NCI-H187 treated with DMSO at 0.1 percent for 48 hours (cell line): ENCODE data around the gene ITPRID2.

ENCODE experiments used
- DNase-seq: peaks from one replicate; lab custom pipeline; 2025; lab: John Stamatoyannopoulos, UW

Gene ITPRID2

GRCh38 chr2:181891258-181891965 is at the start of gene ITPRID2:
ITPRID2 (plus strand) TSS chr2:181891730; CDS start chr2:181892067, 337 bp downstream.
- DNase-seq = no peak

DNA sequence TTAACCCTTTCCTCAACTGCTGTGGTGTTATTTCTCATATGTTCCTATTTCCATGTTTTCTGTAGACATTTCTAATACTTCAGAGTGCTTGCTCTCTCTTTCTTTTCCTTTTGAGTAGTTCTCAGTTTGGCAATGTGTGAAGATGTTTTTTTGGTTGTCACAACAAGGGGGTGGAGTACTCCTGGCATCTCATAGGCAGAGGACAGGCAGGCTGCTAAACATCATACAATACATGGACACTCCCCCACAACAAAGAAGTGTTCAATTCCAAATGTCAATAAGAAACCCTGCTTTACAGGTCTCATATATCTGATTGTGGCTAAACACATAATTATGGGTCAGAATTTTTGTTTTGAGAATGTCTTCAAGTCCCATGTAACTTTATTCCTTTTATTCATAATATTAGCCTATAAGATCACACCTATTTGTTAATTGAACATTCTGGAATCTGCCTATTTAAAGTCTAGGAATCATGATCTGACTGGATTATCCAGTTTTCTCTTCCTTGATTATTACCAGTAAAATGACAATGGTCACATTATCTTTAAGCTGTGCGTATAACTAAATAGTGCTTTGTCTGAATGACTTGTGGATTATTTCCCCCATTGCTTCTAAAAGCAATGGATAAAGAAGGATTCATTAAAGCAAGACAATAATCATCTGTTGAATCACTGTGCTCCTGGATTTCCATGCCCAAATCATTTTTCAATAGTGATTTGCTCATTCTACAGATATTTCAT is 46.8 kb upstream of the ITPRID2 start:
- no peak for DNase-seq

DNA sequence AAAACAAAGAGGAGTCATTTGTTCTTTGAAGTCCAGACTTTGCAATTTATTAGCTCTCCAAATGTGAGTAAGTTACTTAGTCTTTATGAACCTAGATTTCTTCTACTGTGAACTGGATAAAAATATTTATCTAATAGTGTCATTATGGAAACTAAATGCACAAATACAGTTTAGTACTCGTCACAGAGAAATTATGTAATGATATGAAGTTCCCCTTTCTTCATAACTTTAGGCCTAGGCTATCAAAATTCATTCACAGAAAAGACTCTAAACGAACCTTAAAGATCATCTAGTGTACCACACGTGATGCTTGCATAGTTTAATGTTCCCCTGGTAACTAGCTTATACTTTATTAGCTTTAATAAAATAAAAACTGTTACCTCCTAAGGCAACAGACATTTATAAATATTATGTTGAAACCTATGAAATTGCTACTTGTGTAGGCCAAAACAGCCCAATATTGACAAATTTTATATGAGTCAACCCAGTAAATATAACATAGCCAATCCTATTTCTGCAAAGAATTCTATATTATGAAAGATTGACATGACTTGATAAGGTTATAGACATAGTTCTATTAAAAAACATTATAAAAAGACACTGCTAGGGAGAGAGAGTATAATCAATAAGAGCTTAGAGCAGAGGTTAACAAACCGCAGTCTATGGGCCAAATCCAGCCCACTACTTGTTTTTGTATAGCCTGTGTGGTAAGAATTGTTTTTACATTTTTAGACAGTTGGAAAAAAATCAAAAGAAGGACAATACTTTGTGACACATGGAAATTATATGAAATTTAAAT is 44.9 kb upstream of the ITPRID2 start:
- no peak for DNase-seq

- DNase-seq = no peak
Measured at GRCh38 chr2:181847198-181847556, 44.4 kb upstream of the ITPRID2 start.

- no peak for DNase-seq
Measured at GRCh38 chr2:181847702-181848101, 43.8 kb upstream of the ITPRID2 start.

DNA sequence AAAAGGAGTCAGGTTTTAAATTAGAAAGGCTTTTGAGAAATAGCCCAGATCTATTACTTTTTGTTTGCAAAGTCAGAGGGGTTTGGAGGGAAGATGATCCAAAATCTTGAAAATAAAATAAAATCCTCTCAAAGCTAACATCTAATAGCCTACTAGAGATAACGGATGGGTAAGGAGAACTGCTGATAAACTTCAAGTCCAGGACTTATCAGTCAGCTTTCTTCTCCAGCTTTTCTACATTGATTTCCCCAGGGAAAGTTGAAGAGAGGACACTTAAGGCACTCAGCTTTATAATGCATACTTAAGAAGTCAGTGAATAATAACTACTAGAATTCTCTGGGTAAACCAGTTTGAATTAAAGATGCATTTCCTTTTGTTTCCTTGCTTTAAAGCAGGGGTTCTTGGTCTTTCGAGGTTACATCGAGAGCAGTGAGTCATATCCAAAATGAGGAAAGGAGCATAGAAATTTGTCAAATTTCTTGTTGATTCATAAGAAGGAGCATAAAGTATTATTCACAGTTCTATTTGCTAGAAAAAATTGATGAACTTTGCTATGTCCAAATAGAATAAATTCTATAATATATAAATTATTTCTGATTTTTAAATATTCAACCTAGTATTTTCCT is 43.2 kb upstream of the ITPRID2 start:
- no peak for DNase-seq

DNA sequence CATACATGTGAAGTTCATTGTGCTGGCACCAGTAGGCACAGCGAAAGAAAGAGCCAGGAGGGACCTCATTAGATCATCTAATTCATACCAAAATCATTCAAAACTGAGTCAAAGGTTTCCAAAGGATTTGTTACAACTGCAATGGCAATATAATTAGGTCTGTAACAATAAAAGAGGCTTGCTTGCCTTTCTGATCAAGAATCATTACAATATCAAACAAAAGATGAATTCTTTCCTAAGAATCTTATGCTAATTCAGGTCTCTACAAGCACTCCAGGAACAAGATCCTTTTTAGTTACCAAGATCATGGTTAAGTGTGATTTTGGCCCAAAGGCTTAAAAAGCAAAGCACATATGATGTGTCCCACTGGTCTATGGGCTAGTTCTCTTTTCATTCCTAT is 41.9 kb upstream of the ITPRID2 start:
- DNase-seq = no peak

- no peak for DNase-seq
Measured at GRCh38 chr2:181850936-181851560, 40.5 kb upstream of the ITPRID2 start.

DNA sequence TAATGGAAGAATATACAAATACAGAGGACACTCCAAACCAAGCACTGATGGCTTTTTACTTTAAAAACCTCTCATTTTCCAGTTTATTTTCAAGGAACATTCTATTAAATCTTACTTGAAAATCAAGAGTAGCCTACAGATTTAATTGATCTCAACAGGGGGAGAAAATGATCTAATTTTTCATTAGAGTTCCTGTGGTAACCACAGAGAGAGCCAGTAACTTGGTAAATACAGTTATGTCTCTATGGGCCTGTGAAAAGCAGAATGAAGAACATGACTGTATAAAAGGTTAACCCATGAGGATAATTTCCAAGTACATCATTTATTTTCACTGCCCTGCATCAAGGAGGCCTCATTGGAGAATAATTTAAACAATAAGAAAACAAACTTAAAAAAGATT is 39.8 kb upstream of the ITPRID2 start:
- no peak for DNase-seq

GRCh38 chr2:181853696-181854095 is 37.8 kb upstream of the ITPRID2 start:
- no peak for DNase-seq

- DNase-seq = no peak
Measured at GRCh38 chr2:181857483-181857882, 34.0 kb upstream of the ITPRID2 start.

DNA sequence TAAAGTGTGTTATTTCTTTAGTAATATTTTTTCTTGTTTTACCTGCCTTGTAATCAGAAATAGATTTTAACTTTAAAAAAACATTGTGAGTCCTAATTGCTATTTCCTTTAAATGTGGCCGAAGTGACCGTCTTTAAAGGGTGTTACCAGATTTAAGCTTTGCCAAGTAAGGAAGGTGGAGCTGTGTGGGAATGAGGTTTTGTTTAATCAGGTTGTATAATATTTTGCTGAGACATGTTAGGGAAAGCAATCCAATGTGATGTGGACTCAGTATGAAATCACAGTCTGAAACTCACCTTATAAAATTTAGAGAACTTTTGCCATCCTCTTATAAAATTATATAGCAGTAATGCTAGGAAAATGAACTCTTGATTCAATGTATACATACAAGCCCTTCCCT is 32.9 kb upstream of the ITPRID2 start:
- DNase-seq = no peak

- DNase-seq = no peak
Measured at GRCh38 chr2:181859123-181859522, 32.4 kb upstream of the ITPRID2 start.

GRCh38 chr2:181859803-181860202 is 31.7 kb upstream of the ITPRID2 start:
- DNase-seq = no peak

DNA sequence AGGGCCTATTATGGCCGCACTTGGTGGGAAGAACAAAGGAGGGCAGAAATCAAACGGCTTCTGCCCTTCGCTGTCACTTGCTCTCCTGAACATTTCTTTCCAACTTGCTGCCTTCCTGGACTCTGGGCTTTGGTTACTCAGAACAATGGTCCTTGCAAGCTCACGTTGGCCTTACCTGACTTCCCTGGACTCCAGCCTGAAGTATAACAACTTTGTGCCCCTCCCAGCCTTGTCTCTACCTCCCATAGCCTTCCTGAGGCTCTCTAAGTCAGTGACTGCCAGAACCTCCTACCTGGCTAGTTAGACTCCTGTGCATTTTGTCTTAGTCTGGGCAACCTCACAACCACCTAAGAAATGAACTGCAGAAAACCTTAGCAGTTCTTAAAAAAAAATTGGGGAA is 30.2 kb upstream of the ITPRID2 start:
- DNase-seq = no peak

DNA sequence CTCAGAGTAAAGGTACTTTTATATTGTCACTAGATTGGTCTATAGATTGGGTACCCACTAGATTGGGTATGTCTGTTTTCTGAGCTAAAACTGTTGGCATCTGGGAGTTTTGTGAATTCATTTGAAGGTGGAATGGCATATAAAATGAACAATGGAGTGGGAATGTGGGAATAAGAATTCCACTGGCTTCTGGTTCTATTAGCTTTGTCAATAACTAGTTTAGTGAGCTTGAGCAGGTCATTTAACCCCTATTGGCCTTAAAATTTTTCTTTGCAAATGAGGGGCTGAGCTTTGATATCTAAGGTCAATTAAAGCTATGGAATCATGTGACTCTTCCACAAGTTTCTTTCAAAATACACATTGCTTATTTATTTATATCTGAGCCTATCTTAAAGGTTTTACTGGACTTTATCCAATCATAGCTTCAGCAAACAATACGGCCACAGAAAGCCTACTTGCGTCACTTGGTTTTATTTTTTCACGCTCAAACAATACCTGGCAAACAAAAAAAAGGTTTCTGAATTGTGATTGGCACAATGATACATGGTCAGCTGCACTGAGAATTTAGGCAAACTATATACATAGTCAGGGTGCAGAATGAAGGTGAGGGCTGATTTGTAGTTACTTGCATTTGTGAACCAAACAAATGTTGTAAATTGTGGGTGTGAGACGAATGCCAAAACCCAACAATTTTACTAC is 28.8 kb upstream of the ITPRID2 start:
- DNase-seq = no peak

- no peak for DNase-seq
Measured at GRCh38 chr2:181872178-181872577, 19.4 kb upstream of the ITPRID2 start.

GRCh38 chr2:181876614-181877063 is 14.9 kb upstream of the ITPRID2 start:
- no peak for DNase-seq

GRCh38 chr2:181877181-181877664 is 14.3 kb upstream of the ITPRID2 start:
- no peak for DNase-seq

- DNase-seq = no peak
Measured at GRCh38 chr2:181878448-181878847, 13.1 kb upstream of the ITPRID2 start.

DNA sequence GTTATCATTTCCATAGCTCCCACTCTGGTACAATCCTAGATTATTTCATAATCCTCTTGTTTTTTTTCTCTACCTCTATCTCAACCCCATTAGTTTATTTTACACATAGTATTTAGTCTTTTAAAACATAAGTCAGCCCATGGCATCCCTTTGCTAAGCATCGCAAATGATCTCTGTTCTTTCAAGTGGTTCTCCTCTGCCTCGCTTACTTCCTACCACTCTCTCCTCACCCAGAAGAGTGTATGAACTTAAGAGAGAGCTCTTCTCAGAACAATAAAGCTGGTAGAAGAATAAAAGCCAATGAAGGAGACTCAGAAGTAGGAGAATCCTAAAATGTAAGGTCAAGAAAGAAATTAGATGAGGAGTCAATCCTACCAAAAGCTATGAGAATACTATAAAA is 12.2 kb upstream of the ITPRID2 start:
- no peak for DNase-seq
